Measurements from ENCODE around the gene ZBTB5. TPM values are rescaled to one million over a fixed set of nuclear protein-coding genes. Genes with fewer than 3 reads are reported as not detected.
A peak's percentile ranks its signal among the peaks of the same experiment; 100 is the strongest.

ZBTB5 gene
- total RNA-seq, 1 experiment from 2014 or later: 30.6 TPM

GRCh38 chr9:37509536-37509935, 44.3 kb upstream of the ZBTB5 start:
- ChIA-PET POLR2A (no interaction called here), CTCF (interaction anchor here (0.6 to 0.9 kb wide), 2 partner anchors 38 to 171 kb away, joined by 3 to 4 read pairs; no protein-coding TSS in a partner anchor)
- intact Hi-C loops (cut with micrococcal nuclease; ENCODE audit: unreplicated experiment) (no loop called here), in situ Hi-C loops (cut with HindIII; ENCODE audit: low pct_unique_long_range_greater_than_20kb, low sequenced_read_pairs) (no loop called here)
- H3K4me1 ChIP-seq (ENCODE audit: control insufficient read depth, insufficient read depth, low read length): no peaks in the 10 kb centered on the region
- peak overlapping the region; percentile 10; the same call in 1 of the 2 replicates for H3K27ac ChIP-seq (ENCODE audit: low read length)
- no peaks in the 10 kb centered on the region for H3K27me3 ChIP-seq (ENCODE audit: control insufficient read depth, insufficient read depth, low read length)
- no peak overlapping the region for H3K4me3 ChIP-seq (ENCODE audit: low read depth in 2 of 2, low read length in 2 of 2)
- ATAC-seq (no peak), DNase-seq (ENCODE audit: low read depth, low spot score) (no peak)
- no peak for TF ChIP-seq POLR2AphosphoS5 (IDR thresholded peaks at IDR 0.05; ENCODE audit: low read depth, low read length)
- TF ChIP-seq TCF7L2 (IDR thresholded peaks at IDR 0.05; ENCODE audit: low read depth, low read length): no peak
- no peak for TF ChIP-seq REST (IDR thresholded peaks at IDR 0.05; ENCODE audit: insufficient read depth in 1 of 2, low read depth in 2 of 2, low read length in 1 of 2)
- TF ChIP-seq SIN3A (IDR thresholded peaks at IDR 0.05; ENCODE audit: borderline replicate concordance, insufficient read depth, low read depth, low read length): no peak
- TF ChIP-seq CTCF (IDR thresholded peaks at IDR 0.05): no peak
- BruUV-seq (replicated peaks): TSS peak; percentile 18
- H3K9me3 ChIP-seq (ENCODE audit: control insufficient read depth, insufficient read depth, low read depth, low read length): no peaks in the 10 kb centered on the region
- H3K36me3 ChIP-seq (ENCODE audit: control insufficient read depth, insufficient read depth, low read length): peaks cover 3% of the 10 kb centered on the region; the same call in 1 of the 2 replicates

- no peaks in the 10 kb centered on the region for H3K27me3 ChIP-seq (ENCODE audit: control insufficient read depth, insufficient read depth, low read length)
- H3K36me3 ChIP-seq (ENCODE audit: control insufficient read depth, insufficient read depth, low read length): peaks cover 3% of the 10 kb centered on the region; the same call in 1 of the 2 replicates
- POLR2A ChIA-PET: no interaction called here
- CTCF ChIA-PET: interaction anchor here (0.9 kb wide), 1 partner anchor 38 kb away, joined by 4 read pairs; no protein-coding TSS in a partner anchor
- intact Hi-C loops (cut with micrococcal nuclease; ENCODE audit: unreplicated experiment): no loop called here
- BruUV-seq (replicated peaks): no TSS peak
- no peaks in the 10 kb centered on the region for H3K9me3 ChIP-seq (ENCODE audit: control insufficient read depth, insufficient read depth, low read depth, low read length)
- in situ Hi-C loops (cut with HindIII; ENCODE audit: low pct_unique_long_range_greater_than_20kb, low sequenced_read_pairs): no loop called here
- no peak for TF ChIP-seq POLR2AphosphoS5 (IDR thresholded peaks at IDR 0.05; ENCODE audit: low read depth, low read length)
- no peak for TF ChIP-seq SIN3A (IDR thresholded peaks at IDR 0.05; ENCODE audit: borderline replicate concordance, insufficient read depth, low read depth, low read length)
- TF ChIP-seq TCF7L2 (IDR thresholded peaks at IDR 0.05; ENCODE audit: low read depth, low read length): no peak
- TF ChIP-seq CTCF (IDR thresholded peaks at IDR 0.05): no peak
- no peak for TF ChIP-seq REST (IDR thresholded peaks at IDR 0.05; ENCODE audit: insufficient read depth in 1 of 2, low read depth in 2 of 2, low read length in 1 of 2)
- no peak overlapping the region for H3K4me3 ChIP-seq (ENCODE audit: low read depth in 2 of 2, low read length in 2 of 2)
- H3K4me1 ChIP-seq (ENCODE audit: control insufficient read depth, insufficient read depth, low read length): no peaks in the 10 kb centered on the region
- H3K27ac ChIP-seq (ENCODE audit: low read length): no peak overlapping the region; the same call in 1 of the 2 replicates
- DNase-seq (ENCODE audit: low read depth, low spot score) (no peak), ATAC-seq (peak; percentile 40)
Observed at GRCh38 chr9:37508834-37509206, 43.6 kb upstream of the ZBTB5 start.
